HepG2 (cell line): Measurements from ENCODE around the gene PRPSAP1. TPM values are rescaled to one million over a fixed set of nuclear protein-coding genes. Genes with fewer than 3 reads are reported as not detected.
A peak's percentile ranks its signal among the peaks of the same experiment; 100 is the strongest.

Experiments
- AKAP8 ChIP-seq: sonication (generic); formaldehyde crosslinking; IDR thresholded peaks from 2 replicates; pipeline ENCODE4 v1.5.1; 2020; ENCODE audit warnings: mild to moderate bottlenecking, missing genetic modification reagents
- FIP1L1 ChIP-seq: fragments of 200-400 bp; formaldehyde crosslinking; IDR thresholded peaks from 2 replicates; pipeline ENCODE4 v1.6.1; 2018; ENCODE audit warnings: low read depth, mild to moderate bottlenecking, low read length, moderate library complexity, borderline replicate concordance; ENCODE audit not compliant: insufficient read depth
- HOXA7 ChIP-seq: sonication (generic); formaldehyde crosslinking; IDR thresholded peaks from 2 replicates; pipeline ENCODE4 v1.8.1; 2022; ENCODE audit warnings: mild to moderate bottlenecking, missing genetic modification reagents, moderate library complexity
- JUNB ChIP-seq: sonication (generic); formaldehyde crosslinking; IDR thresholded peaks from 2 replicates; pipeline ENCODE4 v1.8.0; 2022; ENCODE audit warnings: missing genetic modification reagents, mild to moderate bottlenecking, borderline replicate concordance
- KLF11 ChIP-seq: IDR thresholded peaks from 2 replicates; pipeline ENCODE4 v1.6.1; 2016; ENCODE audit warnings: missing compliant biosample characterization
- MED1 ChIP-seq: sonication (generic); formaldehyde crosslinking; IDR thresholded peaks from 2 replicates; pipeline ENCODE4 v1.4.0; 2020; ENCODE audit warnings: missing genetic modification reagents
- NCOA1 ChIP-seq: sonication (generic); formaldehyde crosslinking; IDR thresholded peaks from 2 replicates; pipeline ENCODE4 v1.9.0; 2021; ENCODE audit warnings: missing genetic modification reagents
- NCOA5 ChIP-seq: sonication (generic); formaldehyde crosslinking; IDR thresholded peaks from 2 replicates; pipeline ENCODE4 v1.4.0; 2020; ENCODE audit warnings: missing genetic modification reagents
- NONO ChIP-seq, 2 experiments: fragments of 450-650 bp in 1 of 2; sonication (generic) in 1 of 2; formaldehyde crosslinking in 1 of 2; IDR thresholded peaks in 1 of 2; conservative IDR thresholded peaks in 1 of 2; 2 replicates each; pipeline versions ENCODE4 v1.6.1 to v1.8.0; 2017 to 2022; ENCODE audit warnings: mild to moderate bottlenecking in 1 of 2, missing genetic modification reagents in 1 of 2, moderate library complexity in 1 of 2
- POLR2AphosphoS5 ChIP-seq: IDR thresholded peaks from 2 replicates; pipeline ENCODE4 v1.6.1; 2012; ENCODE audit warnings: low read depth, low read length
- SOX5 ChIP-seq: IDR thresholded peaks from 2 replicates; pipeline ENCODE4 v1.6.1; 2016; ENCODE audit warnings: borderline replicate concordance
- SRY ChIP-seq: sonication (generic); formaldehyde crosslinking; IDR thresholded peaks from 2 replicates; pipeline ENCODE4 v1.8.0; 2022; ENCODE audit warnings: mild to moderate bottlenecking, missing genetic modification reagents
- TAF15 ChIP-seq: fragments of 200-400 bp; formaldehyde crosslinking; IDR thresholded peaks from one replicate; pipeline ENCODE4 v1.6.1; 2018; ENCODE audit warnings: mild to moderate bottlenecking, low read depth, low read length; ENCODE audit not compliant: poor library complexity, severe bottlenecking
- TCF12 ChIP-seq, 2 experiments: fragments of 450-650 bp in 1 of 2; sonication (generic) in 1 of 2; formaldehyde crosslinking in 1 of 2; IDR thresholded peaks; 2 replicates each; pipeline versions ENCODE4 v1.6.1 to v1.8.0; 2017 to 2022; ENCODE audit warnings: antibody characterized with exemption in 1 of 2, mild to moderate bottlenecking in 1 of 2, missing genetic modification reagents in 1 of 2, moderate library complexity in 1 of 2
- ZBTB3 ChIP-seq: sonication (generic); formaldehyde crosslinking; IDR thresholded peaks from 2 replicates; pipeline ENCODE4 v1.4.0; 2020; ENCODE audit warnings: low read depth, mild to moderate bottlenecking, moderate library complexity, missing genetic modification reagents, borderline replicate concordance
- ZC3H13 ChIP-seq: sonication (generic); formaldehyde crosslinking; IDR thresholded peaks from 2 replicates; pipeline ENCODE4 v1.8.1; 2023; ENCODE audit warnings: mild to moderate bottlenecking, missing genetic modification reagents, moderate library complexity
- ZNF136 ChIP-seq: sonication (generic); formaldehyde crosslinking; IDR thresholded peaks from 2 replicates; pipeline ENCODE4 v1.8.1; 2022; ENCODE audit warnings: low read depth, mild to moderate bottlenecking, moderate library complexity, missing genetic modification reagents
- ZNF24 ChIP-seq: fragments of 450-650 bp; IDR thresholded peaks from 2 replicates; pipeline ENCODE4 v1.6.1; 2017; ENCODE audit warnings: antibody characterized with exemption, mild to moderate bottlenecking
- ZNF766 ChIP-seq: sonication (generic); formaldehyde crosslinking; IDR thresholded peaks from 2 replicates; pipeline ENCODE4 v1.5.0; 2020; ENCODE audit warnings: missing genetic modification reagents, borderline replicate concordance
- ZNF780A ChIP-seq: sonication (generic); formaldehyde crosslinking; IDR thresholded peaks from 2 replicates; pipeline ENCODE4 v1.8.0; 2022; ENCODE audit warnings: mild to moderate bottlenecking, missing genetic modification reagents, moderate library complexity
- ZNF850 ChIP-seq: sonication (generic); formaldehyde crosslinking; conservative IDR thresholded peaks from 2 replicates; pipeline ENCODE4 v1.9.0; 2021; ENCODE audit warnings: mild to moderate bottlenecking, missing genetic modification reagents
- polyA plus RNA-seq, 8 experiments: library from polyadenylated mRNA; depleted of rRNA in 3 of 8; stranded (reverse) in 7 of 8; unstranded in 1 of 8; fragments of >200 nt; fragmentation: Illumina TruSeq in 4 of 8; extraction: Trizol in 4 of 8; gene quantifications; 2 replicates each; pipeline versions ENCODE4 v1.2.1 to v1.2.3, GENCODE V29; 2011 to 2016; ENCODE audit warnings: low read depth in 4 of 8, missing spikeins in 1 of 8, mixed read lengths in 1 of 8; ENCODE audit not compliant: insufficient read depth in 1 of 8
- total RNA-seq, 5 experiments: library from RNA; depleted of rRNA; stranded (reverse); fragments of >200 nt; fragmentation: Illumina TruSeq; extraction: Trizol; gene quantifications; 2 replicates each; pipeline ENCODE4 v1.2.3, GENCODE V29; 2016; ENCODE audit warnings: low read depth in 1 of 5
- TF ChIP-seq, protein P1 (sequence below): sonication (generic); formaldehyde crosslinking; IDR thresholded peaks from 2 replicates; pipeline ENCODE4 v1.9.0; 2022; ENCODE audit warnings: missing genetic modification reagents, mild to moderate bottlenecking, borderline replicate concordance
- TF ChIP-seq, protein P2 (sequence below): IDR thresholded peaks from 2 replicates; pipeline ENCODE4 v1.6.1; 2016; ENCODE audit warnings: low read depth, control low read depth
- TF ChIP-seq, protein P3 (sequence below): IDR thresholded peaks from 2 replicates; pipeline ENCODE4 v1.6.1; 2016; ENCODE audit warnings: mild to moderate bottlenecking

PRPSAP1 gene
- total and polyA plus RNA-seq, 2 of the 13 experiments (the other 11 are each of a cell fraction or from before 2014, with no cell fraction given): 91.1 to 314 TPM

DNA sequence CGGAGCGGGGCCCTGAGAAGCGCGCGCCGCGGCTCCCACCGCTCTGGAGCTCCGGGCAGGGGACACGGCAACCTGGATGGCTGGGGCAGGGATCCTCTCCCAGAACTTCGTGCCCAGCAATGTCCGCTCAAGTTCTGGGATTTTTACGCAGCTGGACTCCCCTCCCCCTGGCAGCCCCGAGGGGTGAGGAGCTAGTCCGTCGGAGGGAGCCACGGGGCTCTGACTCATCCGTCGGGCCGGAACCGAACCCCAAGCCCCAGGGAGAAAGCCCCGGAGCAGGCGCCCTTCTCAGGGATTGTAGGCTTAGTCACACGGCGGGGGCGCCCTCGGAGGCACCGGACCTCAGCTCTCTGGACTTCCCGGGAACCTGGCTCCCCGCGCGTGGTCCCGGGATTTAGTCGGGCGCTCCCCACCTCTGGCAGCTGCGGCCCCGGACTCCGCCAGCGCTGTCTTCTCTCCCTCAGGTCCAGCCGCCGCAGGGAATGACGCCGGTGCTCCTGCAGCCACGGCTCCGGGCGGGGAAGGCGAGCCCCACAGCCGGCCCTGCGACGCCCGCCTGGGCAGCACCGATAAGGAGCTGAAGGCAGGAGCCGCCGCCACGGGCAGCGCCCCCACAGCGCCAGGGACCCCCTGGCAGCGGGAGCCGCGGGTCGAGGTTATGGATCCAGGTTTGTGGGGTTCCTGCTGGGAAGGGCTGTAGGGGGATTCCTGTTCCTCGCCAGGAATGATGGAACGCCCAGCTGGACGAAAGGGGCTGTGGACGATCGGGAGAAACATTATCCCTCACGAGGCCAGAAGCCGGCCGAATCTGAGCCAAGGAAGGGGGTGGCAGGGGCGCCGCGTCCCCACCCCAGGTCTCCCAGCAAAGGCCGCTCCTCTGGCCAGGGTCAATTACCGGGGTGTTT lies 31.5 kb upstream of the PRPSAP1 start (continued):
- TF ChIP-seq, protein P1, sequence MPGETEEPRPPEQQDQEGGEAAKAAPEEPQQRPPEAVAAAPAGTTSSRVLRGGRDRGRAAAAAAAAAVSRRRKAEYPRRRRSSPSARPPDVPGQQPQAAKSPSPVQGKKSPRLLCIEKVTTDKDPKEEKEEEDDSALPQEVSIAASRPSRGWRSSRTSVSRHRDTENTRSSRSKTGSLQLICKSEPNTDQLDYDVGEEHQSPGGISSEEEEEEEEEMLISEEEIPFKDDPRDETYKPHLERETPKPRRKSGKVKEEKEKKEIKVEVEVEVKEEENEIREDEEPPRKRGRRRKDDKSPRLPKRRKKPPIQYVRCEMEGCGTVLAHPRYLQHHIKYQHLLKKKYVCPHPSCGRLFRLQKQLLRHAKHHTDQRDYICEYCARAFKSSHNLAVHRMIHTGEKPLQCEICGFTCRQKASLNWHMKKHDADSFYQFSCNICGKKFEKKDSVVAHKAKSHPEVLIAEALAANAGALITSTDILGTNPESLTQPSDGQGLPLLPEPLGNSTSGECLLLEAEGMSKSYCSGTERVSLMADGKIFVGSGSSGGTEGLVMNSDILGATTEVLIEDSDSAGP: peak; percentile 10; the same call in 1 of the 2 replicates
- TF ChIP-seq NCOA1: no peak
- TF ChIP-seq SRY: peak; percentile 5; the same call in 1 of the 2 replicates
- 0 out of 2 replicates have a peak, but pooled peaks have one; percentile 24 for TF ChIP-seq KLF11 (CRISPR knock-in tag)
- no peak for TF ChIP-seq ZNF766 (CRISPR knock-in tag)
- peak; percentile 91 for TF ChIP-seq AKAP8 (CRISPR knock-in tag)
- TF ChIP-seq MED1 (CRISPR knock-in tag): no peak
- TF ChIP-seq, protein P2, sequence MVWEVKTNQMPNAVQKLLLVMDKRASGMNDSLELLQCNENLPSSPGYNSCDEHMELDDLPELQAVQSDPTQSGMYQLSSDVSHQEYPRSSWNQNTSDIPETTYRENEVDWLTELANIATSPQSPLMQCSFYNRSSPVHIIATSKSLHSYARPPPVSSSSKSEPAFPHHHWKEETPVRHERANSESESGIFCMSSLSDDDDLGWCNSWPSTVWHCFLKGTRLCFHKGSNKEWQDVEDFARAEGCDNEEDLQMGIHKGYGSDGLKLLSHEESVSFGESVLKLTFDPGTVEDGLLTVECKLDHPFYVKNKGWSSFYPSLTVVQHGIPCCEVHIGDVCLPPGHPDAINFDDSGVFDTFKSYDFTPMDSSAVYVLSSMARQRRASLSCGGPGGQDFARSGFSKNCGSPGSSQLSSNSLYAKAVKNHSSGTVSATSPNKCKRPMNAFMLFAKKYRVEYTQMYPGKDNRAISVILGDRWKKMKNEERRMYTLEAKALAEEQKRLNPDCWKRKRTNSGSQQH: peak; percentile 39; the same call in 1 of the 2 replicates
- TF ChIP-seq ZNF136 (CRISPR knock-in tag): no peak; the same call in 1 of the 2 replicates
- peak; percentile 84; the same call in 1 of the 2 replicates for TF ChIP-seq HOXA7
- TF ChIP-seq POLR2AphosphoS5: peak; percentile 21
- TF ChIP-seq ZBTB3 (CRISPR knock-in tag): no peak
- TF ChIP-seq, protein P3, sequence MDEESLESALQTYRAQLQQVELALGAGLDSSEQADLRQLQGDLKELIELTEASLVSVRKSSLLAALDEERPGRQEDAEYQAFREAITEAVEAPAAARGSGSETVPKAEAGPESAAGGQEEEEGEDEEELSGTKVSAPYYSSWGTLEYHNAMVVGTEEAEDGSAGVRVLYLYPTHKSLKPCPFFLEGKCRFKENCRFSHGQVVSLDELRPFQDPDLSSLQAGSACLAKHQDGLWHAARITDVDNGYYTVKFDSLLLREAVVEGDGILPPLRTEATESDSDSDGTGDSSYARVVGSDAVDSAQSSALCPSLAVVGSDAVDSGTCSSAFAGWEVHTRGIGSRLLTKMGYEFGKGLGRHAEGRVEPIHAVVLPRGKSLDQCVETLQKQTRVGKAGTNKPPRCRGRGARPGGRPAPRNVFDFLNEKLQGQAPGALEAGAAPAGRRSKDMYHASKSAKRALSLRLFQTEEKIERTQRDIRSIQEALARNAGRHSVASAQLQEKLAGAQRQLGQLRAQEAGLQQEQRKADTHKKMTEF (CRISPR knock-in tag): 0 out of 2 replicates have a peak, but pooled peaks have one; percentile 15
- TF ChIP-seq SOX5 (CRISPR knock-in tag): no peak
- TF ChIP-seq TAF15: peak; percentile 29
- TF ChIP-seq JUNB (CRISPR knock-in tag): peak; percentile 33; the same call in 1 of the 2 replicates
- 0 out of 2 replicates have a peak, but pooled peaks have one; percentile 15 for TF ChIP-seq NCOA5 (CRISPR knock-in tag)
- peak; percentile 85; the same call in 1 of the 2 replicates for TF ChIP-seq ZNF780A
- TF ChIP-seq NONO (IDR thresholded peaks at IDR 0.05): no peak
- peak; percentile 29; the same call in 1 of the 2 replicates for TF ChIP-seq NONO (CRISPR knock-in tag; conservative IDR thresholded peaks at IDR 0.05)
- TF ChIP-seq FIP1L1: 0 out of 2 replicates have a peak, but pooled peaks have one; percentile 17
- peak; percentile 81 for TF ChIP-seq ZNF850 (CRISPR knock-in tag)
- no peak for TF ChIP-seq ZNF24
- no peak for TF ChIP-seq TCF12 (IDR thresholded peaks at IDR 0.05)
- TF ChIP-seq TCF12 (CRISPR knock-in tag; IDR thresholded peaks at IDR 0.05): peak; percentile 69; the same call in 1 of the 2 replicates
- TF ChIP-seq ZC3H13 (CRISPR knock-in tag): peak; percentile 92
